Aorta (tissue), 5 donors: ENCODE results near the gene HSPA2. TPM values are rescaled to one million over a fixed set of nuclear protein-coding genes. Genes with fewer than 3 reads are reported as not detected.

ENCODE experiments used
- ATAC-seq: fragments of 200-7000 bp; cut with Tn5 transposase; one replicate; pipeline ENCODE4 v1.9.1; 2022; ENCODE audit warnings: moderate library complexity; ENCODE audit not compliant: low FRiP score
- DNase-seq, 2 donors: peaks; one replicate each; pipeline ENCODE4 v3.0.0-alpha.2; 2020
- H3K27ac ChIP-seq, 2 donors: one replicate each; pipeline ENCODE4 v1.5.1; 2013; ENCODE audit warnings: low read length in 2 of 2, mild to moderate bottlenecking in 2 of 2, moderate library complexity in 2 of 2, control low read depth in 1 of 2, inconsistent platforms in 1 of 2, low read depth in 1 of 2
- H3K27me3 ChIP-seq, 2 donors: one replicate each; pipeline ENCODE4 v1.6.1; 2013; ENCODE audit warnings: control low read depth in 1 of 2, low read length in 1 of 2, mild to moderate bottlenecking in 1 of 2, moderate library complexity in 1 of 2; ENCODE audit not compliant: insufficient read depth in 2 of 2, control insufficient read depth in 1 of 2
- H3K36me3 ChIP-seq, 2 donors: one replicate each; pipeline ENCODE4 v1.6.1; 2013; ENCODE audit warnings: control low read depth in 1 of 2, low read length in 1 of 2, mild to moderate bottlenecking in 1 of 2; ENCODE audit not compliant: insufficient read depth in 2 of 2, control insufficient read depth in 1 of 2
- H3K4me1 ChIP-seq, 2 donors: one replicate each; pipeline ENCODE4 v1.6.1; 2013; ENCODE audit warnings: low read length in 2 of 2, control low read depth in 1 of 2, mild to moderate bottlenecking in 1 of 2, moderate library complexity in 1 of 2; ENCODE audit not compliant: insufficient read depth in 2 of 2, control insufficient read depth in 1 of 2
- H3K4me3 ChIP-seq, 2 donors: one replicate each; pipeline ENCODE4 v1.5.1; 2013; ENCODE audit warnings: low read length in 2 of 2, control low read depth in 1 of 2, mild to moderate bottlenecking in 1 of 2
- H3K9me3 ChIP-seq: one replicate; pipeline ENCODE4 v1.6.1; 2013; ENCODE audit warnings: mild to moderate bottlenecking, low read length; ENCODE audit not compliant: control insufficient read depth
- WGBS, 2 donors: extraction: QIAGEN DNeasy Blood & Tissue Kit; methylation state at CpG; one replicate each; pipeline ENCODE4 v1.1.7; 2013; 5-methylcytosine and 5-hydroxymethylcytosine counted together
- intact Hi-C, 2 donors: fragments of 100-400 bp; cut with DNase I; formaldehyde crosslinking; loops; one replicate each; pipeline versions ENCODE4 v1.14.2 to v1.15.0; 2022
- polyA plus RNA-seq, 2 donors: library from polyadenylated mRNA; stranded (reverse); fragments of 200-250 nt; gene quantifications; one replicate each; pipeline ENCODE4 v1.2.3, GENCODE V29; 2013
- total RNA-seq, 2 donors: library from RNA; stranded (reverse); fragmentation: NEBNext Ultra II Directional; extraction: Animal tissue kit (Norgen Biotek cat#: 25700); gene quantifications; one replicate each; pipeline ENCODE4 v1.2.1, GENCODE V29; 2021
- donor health status: healthy with polysubstance abuse.
- donor health status: Bipolar disorder and iron deficiency.
- donor health status: DM: no; HTN: no; CAD: no.
- donor health status: DM: no; HTN: no; CAD: no.
- donor health status: DM: yes; HTN: yes; CAD: no.

The HSPA2 gene
- total and polyA plus RNA-seq, 4 donors = 6.6 to 41.4 (median 23.0) TPM

DNA sequence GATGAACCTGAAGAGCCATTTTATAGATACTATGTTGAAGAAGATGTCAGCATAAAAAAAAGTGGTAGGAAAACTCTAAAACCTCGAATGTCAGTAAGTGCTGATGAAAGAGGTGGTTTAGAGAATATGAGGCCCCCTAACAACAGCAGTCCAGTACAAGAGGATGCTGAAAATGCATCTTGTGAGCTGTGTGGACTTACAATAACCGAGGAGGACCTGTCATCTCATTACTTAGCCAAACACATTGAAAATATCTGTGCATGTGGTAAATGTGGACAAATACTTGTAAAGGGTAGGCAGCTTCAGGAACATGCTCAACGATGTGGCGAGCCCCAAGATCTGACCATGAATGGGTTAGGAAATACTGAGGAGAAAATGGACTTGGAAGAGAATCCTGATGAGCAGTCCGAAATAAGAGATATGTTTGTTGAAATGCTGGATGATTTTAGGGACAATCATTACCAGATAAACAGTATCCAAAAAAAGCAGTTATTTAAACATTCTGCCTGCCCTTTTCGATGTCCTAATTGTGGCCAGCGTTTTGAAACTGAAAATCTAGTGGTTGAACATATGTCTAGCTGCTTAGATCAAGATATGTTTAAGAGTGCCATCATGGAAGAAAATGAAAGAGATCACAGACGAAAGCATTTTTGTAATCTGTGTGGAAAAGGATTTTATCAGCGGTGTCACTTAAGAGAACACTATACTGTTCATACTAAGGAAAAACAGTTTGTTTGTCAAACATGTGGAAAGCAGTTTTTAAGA is 17.8 kb upstream of the HSPA2 start:
- DNase-seq (no peak), ATAC-seq (no peak)
- Histone ChIP-seq H3K9me3 (no peaks in the 10 kb centered on the region), H3K27ac (no peak overlapping the region), H3K4me1 (peaks cover 3% of the 10 kb centered on the region in 2 donors), H3K4me3 (no peak overlapping the region), H3K36me3 (peaks cover 2 to 7% of the 10 kb centered on the region in 2 donors), H3K27me3 (no peaks in the 10 kb centered on the region)
- intact Hi-C loops = no loop called here
- WGBS, 2 donors = 80 to 85% methylated on average over 9 of the region's 9 CpGs

DNA sequence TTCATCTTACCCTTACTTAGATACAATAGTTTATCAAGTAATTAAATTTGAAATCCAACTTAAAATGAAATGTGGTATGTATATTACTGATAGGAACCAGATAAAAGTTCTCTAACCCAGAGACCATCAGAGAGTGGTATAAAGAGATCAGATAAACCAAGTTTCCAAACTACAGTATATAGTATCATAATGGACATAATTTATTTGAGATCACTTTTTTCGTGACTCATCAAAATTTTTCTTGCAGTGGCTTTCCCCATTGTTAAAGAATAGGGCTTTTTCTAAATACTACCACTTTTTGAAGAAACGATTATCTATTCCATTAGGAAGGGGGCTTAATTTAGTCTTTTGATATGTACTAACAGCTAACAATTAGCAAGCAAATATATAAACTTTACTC is 15.2 kb upstream of the HSPA2 start:
- no peak for ATAC-seq
- Histone ChIP-seq H3K36me3 (peaks cover 2 to 7% of the 10 kb centered on the region in 2 donors), H3K9me3 (no peaks in the 10 kb centered on the region), H3K4me1 (peaks cover 0 to 2% of the 10 kb centered on the region in 2 donors), H3K27me3 (no peaks in the 10 kb centered on the region), H3K27ac (no peak overlapping the region), H3K4me3 (no peak overlapping the region)
- DNase-seq = no peak
- intact Hi-C loops = no loop called here
- 93 to 96% methylated on average over 2 of the region's 2 CpGs for WGBS, 2 donors

DNA sequence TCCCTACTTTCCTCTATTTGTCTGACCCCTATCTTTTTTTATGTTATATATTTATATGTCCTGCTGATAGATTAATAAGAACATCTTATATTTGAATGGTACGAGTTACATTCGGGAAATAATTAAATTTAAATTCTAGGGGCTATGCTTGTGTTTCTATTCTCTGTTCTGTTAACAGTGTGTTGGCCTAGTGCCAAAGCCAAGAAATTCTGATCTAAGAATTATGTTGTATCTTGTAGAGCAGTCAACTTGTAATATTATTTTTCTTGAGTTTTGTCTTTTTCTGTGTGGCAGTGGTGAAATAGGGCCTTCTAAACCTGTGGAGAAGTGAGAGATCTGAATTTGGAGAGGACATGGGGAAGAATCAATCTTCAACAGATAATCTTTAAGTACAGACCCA is 9.0 kb upstream of the HSPA2 start:
- ATAC-seq (no peak), DNase-seq (no peak)
- H3K27ac ChIP-seq = no peak overlapping the region
- no peaks in the 10 kb centered on the region for H3K36me3 ChIP-seq
- no peaks in the 10 kb centered on the region for H3K9me3 ChIP-seq
- no peak overlapping the region for H3K4me3 ChIP-seq
- H3K4me1 ChIP-seq = no peaks in the 10 kb centered on the region
- intact Hi-C loops = no loop called here
- no peaks in the 10 kb centered on the region for H3K27me3 ChIP-seq
- WGBS, 2 donors = 65 to 66% methylated on average over 2 of the region's 2 CpGs

DNA sequence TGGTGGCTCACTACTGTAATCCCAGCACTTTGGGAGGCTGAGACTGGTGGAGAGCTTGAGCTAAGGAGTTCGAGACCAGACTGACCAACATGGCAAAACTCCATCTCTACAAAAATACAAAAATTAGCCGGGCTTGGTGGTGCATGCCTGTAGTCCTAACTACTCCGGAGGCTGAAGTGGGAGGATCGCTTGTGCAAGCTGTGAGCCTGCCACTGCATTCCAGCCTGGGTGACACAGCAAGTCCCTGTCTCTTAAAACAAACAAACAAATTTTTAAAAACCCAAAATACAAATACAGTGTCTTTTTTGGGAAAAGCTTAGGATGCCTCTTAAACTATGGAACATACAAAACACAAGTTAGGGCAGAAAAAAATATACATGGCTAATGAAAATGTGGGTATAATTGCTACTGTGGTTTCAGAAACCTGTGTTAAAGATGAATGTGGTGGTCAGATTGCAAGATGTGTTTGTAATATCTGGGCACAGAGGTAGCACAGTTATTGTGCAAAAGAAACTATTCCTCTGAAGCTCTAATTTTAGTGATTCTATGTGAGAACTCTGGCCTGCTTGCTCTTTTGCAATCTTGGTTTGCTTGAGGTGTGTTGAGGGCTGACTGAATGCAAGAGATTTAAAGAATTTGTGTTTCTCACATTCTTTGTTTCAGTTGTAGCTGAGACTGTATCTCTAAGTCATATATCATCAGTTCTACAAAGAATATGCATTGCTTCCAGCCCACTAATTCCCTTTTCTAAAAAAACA is 3.9 kb upstream of the HSPA2 start:
- no peak for DNase-seq
- Histone ChIP-seq H3K4me1 (no peaks in the 10 kb centered on the region), H3K27ac (no peak overlapping the region), H3K36me3 (no peaks in the 10 kb centered on the region), H3K4me3 (no peak overlapping the region), H3K27me3 (no peaks in the 10 kb centered on the region), H3K9me3 (no peaks in the 10 kb centered on the region)
- no peak for ATAC-seq
- intact Hi-C loops = no loop called here
- 70 to 75% methylated on average over 4 of the region's 4 CpGs for WGBS, 2 donors

DNA sequence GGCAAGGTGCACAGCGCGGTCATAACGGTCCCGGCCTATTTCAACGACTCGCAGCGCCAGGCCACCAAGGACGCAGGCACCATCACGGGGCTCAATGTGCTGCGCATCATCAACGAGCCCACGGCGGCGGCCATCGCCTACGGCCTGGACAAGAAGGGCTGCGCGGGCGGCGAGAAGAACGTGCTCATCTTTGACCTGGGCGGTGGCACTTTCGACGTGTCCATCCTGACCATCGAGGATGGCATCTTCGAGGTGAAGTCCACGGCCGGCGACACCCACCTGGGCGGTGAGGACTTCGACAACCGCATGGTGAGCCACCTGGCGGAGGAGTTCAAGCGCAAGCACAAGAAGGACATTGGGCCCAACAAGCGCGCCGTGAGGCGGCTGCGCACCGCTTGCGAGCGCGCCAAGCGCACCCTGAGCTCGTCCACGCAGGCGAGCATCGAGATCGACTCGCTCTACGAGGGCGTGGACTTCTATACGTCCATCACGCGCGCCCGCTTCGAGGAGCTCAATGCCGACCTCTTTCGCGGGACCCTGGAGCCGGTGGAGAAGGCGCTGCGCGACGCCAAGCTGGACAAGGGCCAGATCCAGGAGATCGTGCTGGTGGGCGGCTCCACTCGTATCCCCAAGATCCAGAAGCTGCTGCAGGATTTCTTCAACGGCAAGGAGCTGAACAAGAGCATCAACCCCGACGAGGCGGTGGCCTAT is 875 bp downstream of the HSPA2 start:
- H3K36me3 ChIP-seq = no peaks in the 10 kb centered on the region
- H3K4me3 ChIP-seq = peak overlapping the region; percentile 13 to 15
- no peaks in the 10 kb centered on the region for H3K27me3 ChIP-seq
- H3K4me1 ChIP-seq = no peaks in the 10 kb centered on the region
- 6 to 11% methylated on average over 73 of the region's 73 CpGs for WGBS, 2 donors
- H3K9me3 ChIP-seq = no peaks in the 10 kb centered on the region
- intact Hi-C loops = loop anchor here (2.0 to 10.0 kb wide), 7 partner anchors 25 to 373 kb away; partner anchors contain the start of genes CHURC1 (in 1 of the 2) and ZBTB1 (in 1 of the 2)
- H3K27ac ChIP-seq = no peak overlapping the region
- ATAC-seq (no peak), DNase-seq (peak; percentile 67 to 81)

DNA sequence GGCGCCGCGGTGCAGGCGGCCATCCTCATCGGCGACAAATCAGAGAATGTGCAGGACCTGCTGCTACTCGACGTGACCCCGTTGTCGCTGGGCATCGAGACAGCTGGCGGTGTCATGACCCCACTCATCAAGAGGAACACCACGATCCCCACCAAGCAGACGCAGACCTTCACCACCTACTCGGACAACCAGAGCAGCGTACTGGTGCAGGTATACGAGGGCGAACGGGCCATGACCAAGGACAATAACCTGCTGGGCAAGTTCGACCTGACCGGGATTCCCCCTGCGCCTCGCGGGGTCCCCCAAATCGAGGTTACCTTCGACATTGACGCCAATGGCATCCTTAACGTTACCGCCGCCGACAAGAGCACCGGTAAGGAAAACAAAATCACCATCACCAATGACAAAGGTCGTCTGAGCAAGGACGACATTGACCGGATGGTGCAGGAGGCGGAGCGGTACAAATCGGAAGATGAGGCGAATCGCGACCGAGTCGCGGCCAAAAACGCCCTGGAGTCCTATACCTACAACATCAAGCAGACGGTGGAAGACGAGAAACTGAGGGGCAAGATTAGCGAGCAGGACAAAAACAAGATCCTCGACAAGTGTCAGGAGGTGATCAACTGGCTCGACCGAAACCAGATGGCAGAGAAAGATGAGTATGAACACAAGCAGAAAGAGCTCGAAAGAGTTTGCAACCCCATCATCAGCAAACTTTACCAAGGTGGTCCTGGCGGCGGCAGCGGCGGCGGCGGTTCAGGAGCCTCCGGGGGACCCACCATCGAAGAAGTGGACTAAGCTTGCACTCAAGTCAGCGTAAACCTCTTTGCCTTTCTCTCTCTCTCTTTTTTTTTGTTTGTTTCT is 1.7 kb downstream of the HSPA2 start:
- DNase-seq (peak in 1 of 2 donors; percentile 50), ATAC-seq (no peak)
- intact Hi-C loops = loop anchor here (2.0 to 10.0 kb wide), 7 partner anchors 25 to 373 kb away; partner anchors contain the start of genes CHURC1 (in 1 of the 2) and ZBTB1 (in 1 of the 2)
- Histone ChIP-seq H3K9me3 (no peaks in the 10 kb centered on the region), H3K27me3 (no peaks in the 10 kb centered on the region), H3K27ac (no peak overlapping the region), H3K4me3 (peak overlapping the region; percentile 13 to 40), H3K36me3 (no peaks in the 10 kb centered on the region), H3K4me1 (no peaks in the 10 kb centered on the region)
- WGBS, 2 donors = 3% methylated on average over 61 of the region's 61 CpGs

DNA sequence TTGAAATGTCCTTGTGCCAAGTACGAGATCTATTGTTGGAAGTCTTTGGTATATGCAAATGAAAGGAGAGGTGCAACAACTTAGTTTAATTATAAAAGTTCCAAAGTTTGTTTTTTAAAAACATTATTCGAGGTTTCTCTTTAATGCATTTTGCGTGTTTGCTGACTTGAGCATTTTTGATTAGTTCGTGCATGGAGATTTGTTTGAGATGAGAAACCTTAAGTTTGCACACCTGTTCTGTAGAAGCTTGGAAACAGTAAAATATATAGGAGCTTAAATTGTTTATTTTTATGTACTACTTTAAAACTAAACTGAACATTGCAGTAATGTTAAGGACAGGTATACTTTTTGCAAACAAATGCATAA is 2.3 kb downstream of the HSPA2 start:
- H3K27me3 ChIP-seq = no peaks in the 10 kb centered on the region
- no peak for DNase-seq
- no peaks in the 10 kb centered on the region for H3K9me3 ChIP-seq
- no peak for ATAC-seq
- H3K4me3 ChIP-seq = peak overlapping the region; percentile 13 to 40
- no peaks in the 10 kb centered on the region for H3K36me3 ChIP-seq
- no peaks in the 10 kb centered on the region for H3K4me1 ChIP-seq
- 14 to 19% methylated on average over 4 of the region's 4 CpGs for WGBS, 2 donors
- intact Hi-C loops = loop anchor here (5.0 to 10.0 kb wide), 4 partner anchors 36 to 372 kb away; partner anchors contain the start of gene CHURC1 (in 1 of the 2)
- no peak overlapping the region for H3K27ac ChIP-seq
